H1 (cell line): Measurements from ENCODE around the gene RNF41. TPM values are rescaled to one million over a fixed set of nuclear protein-coding genes. Genes with fewer than 3 reads are reported as not detected.

ENCODE experiments used
- CTCF ChIA-PET: fragments of 300-600 bp; sonication (Branson Sonifier 250); formaldehyde crosslinking; loops from one replicate; lab custom pipeline; 2021; ENCODE audit not compliant: partially characterized antibody; lab: Charles Lee
- POLR2A ChIA-PET: fragments of 300-600 bp; sonication (Branson Sonifier 250); formaldehyde crosslinking; loops from one replicate; lab custom pipeline; 2021; ENCODE audit warnings: inconsistent platforms; ENCODE audit not compliant: partially characterized antibody; lab: Charles Lee
- DNase-seq, 2 experiments: peaks; one replicate each; pipeline versions ENCODE4 v3.0.0 to v3.0.0-alpha.2; 2010 to 2022; ENCODE audit warnings: low spot score in 2 of 2, low read depth in 1 of 2, mixed read lengths in 1 of 2
- FAIRE-seq: peaks from 2 replicates; lab custom pipeline; 2011; peaks lifted over from hg19 to GRCh38; lab: Jason Lieb, UNC
- H2AFZ ChIP-seq: 2 replicates; pipeline ENCODE4 v1.8.1; 2012; ENCODE audit warnings: low read length, inconsistent platforms
- H2AK5ac ChIP-seq: 2 replicates; pipeline ENCODE4 v1.6.1; 2013; ENCODE audit warnings: low read depth, low read length
- H2BK120ac ChIP-seq: replicated peaks from 2 replicates; pipeline ENCODE3; 2013; ENCODE audit warnings: low read depth, low read length, inconsistent platforms
- H2BK12ac ChIP-seq: 2 replicates; pipeline ENCODE4 v1.6.1; 2013; ENCODE audit warnings: low read depth, low read length
- H2BK15ac ChIP-seq: 2 replicates; pipeline ENCODE4 v1.6.1; 2013; ENCODE audit warnings: low read length
- H2BK20ac ChIP-seq: 2 replicates; pipeline ENCODE4 v1.6.1; 2013; ENCODE audit warnings: low read length
- H2BK5ac ChIP-seq: 2 replicates; pipeline ENCODE4 v1.6.1; 2013; ENCODE audit warnings: low read depth, low read length
- H3K14ac ChIP-seq: 2 replicates; pipeline ENCODE4 v1.6.1; 2013; ENCODE audit warnings: inconsistent platforms; ENCODE audit not compliant: insufficient read length
- H3K18ac ChIP-seq: 2 replicates; pipeline ENCODE4 v1.6.1; 2013; ENCODE audit warnings: low read length; ENCODE audit errors: extremely low read depth
- H3K23ac ChIP-seq: 2 replicates; pipeline ENCODE4 v1.6.1; 2013; ENCODE audit warnings: inconsistent platforms; ENCODE audit not compliant: insufficient read length
- H3K23me2 ChIP-seq: 2 replicates; pipeline ENCODE4 v1.6.1; 2013; ENCODE audit warnings: low read depth, low read length
- H3K27ac ChIP-seq: 2 replicates; pipeline ENCODE4 v1.6.1; 2011; ENCODE audit warnings: low read depth, low read length, inconsistent platforms
- H3K27me3 ChIP-seq, 4 experiments: replicated peaks in 1 of 4; 1 replicate in 1 of 4; 2 replicates in 3 of 4; pipeline versions ENCODE4 v1.6.1 to v1.8.1; 2011 to 2013; ENCODE audit warnings: low read length in 3 of 4, mild to moderate bottlenecking in 3 of 4, inconsistent platforms in 2 of 4, mixed read lengths in 2 of 4, moderate library complexity in 1 of 4; ENCODE audit not compliant: control insufficient read depth in 3 of 4, insufficient read depth in 3 of 4; ENCODE audit errors: extremely low read depth in 1 of 4
- H3K36me3 ChIP-seq, 4 experiments: 2 replicates each; pipeline versions ENCODE4 v1.6.1 to v1.8.1; 2011 to 2013; ENCODE audit warnings: mild to moderate bottlenecking in 4 of 4, low read length in 3 of 4, moderate library complexity in 2 of 4, control low read depth in 1 of 4, inconsistent platforms in 1 of 4; ENCODE audit not compliant: insufficient read depth in 4 of 4, control insufficient read depth in 2 of 4
- H3K4ac ChIP-seq: replicated peaks from 2 replicates; pipeline ENCODE3; 2013; ENCODE audit warnings: low read length, low read depth, mixed read lengths, inconsistent platforms; ENCODE audit not compliant: insufficient read length
- H3K4me1 ChIP-seq, 4 experiments: replicated peaks in 1 of 4; 1 replicate in 1 of 4; 2 replicates in 3 of 4; pipeline versions ENCODE4 v1.6.1 to v1.8.1; 2011 to 2013; ENCODE audit warnings: low read length in 3 of 4, inconsistent platforms in 2 of 4, mixed read lengths in 1 of 4; ENCODE audit not compliant: insufficient read depth in 4 of 4, control insufficient read depth in 3 of 4
- H3K4me2 ChIP-seq, 2 experiments: 2 replicates each; pipeline versions ENCODE4 v1.6.1 to v1.8.1; 2011 to 2013; ENCODE audit warnings: low read depth in 2 of 2, low read length in 2 of 2, control low read depth in 1 of 2, inconsistent platforms in 1 of 2, mild to moderate bottlenecking in 1 of 2; ENCODE audit not compliant: insufficient read depth in 1 of 2
- H3K4me3 ChIP-seq, 4 experiments: fragments of 200-600, 300-600 bp in 1 of 4; sonication (generic), shearing (Covaris generic), sonication (Bioruptor Twin) in 1 of 4; 2 replicates each; pipeline versions ENCODE4 v1.5.1 to v1.8.1; 2011 to 2016; ENCODE audit warnings: low read length in 4 of 4, low read depth in 3 of 4, control low read depth in 2 of 4, inconsistent platforms in 2 of 4, mild to moderate bottlenecking in 2 of 4, mixed read lengths in 1 of 4, moderate library complexity in 1 of 4; ENCODE audit not compliant: insufficient read depth in 2 of 4; ENCODE audit errors: extremely low read depth in 1 of 4
- H3K56ac ChIP-seq: replicated peaks from 2 replicates; pipeline ENCODE3; 2013; ENCODE audit warnings: low read depth, mild to moderate bottlenecking, mixed read lengths, low read length, inconsistent platforms; ENCODE audit not compliant: insufficient read length
- H3K79me1 ChIP-seq: 2 replicates; pipeline ENCODE4 v1.6.1; 2013; ENCODE audit warnings: low read depth, low read length, control low read depth
- H3K79me2 ChIP-seq, 2 experiments: 2 replicates each; pipeline versions ENCODE4 v1.6.1 to v1.8.1; 2012 to 2013; ENCODE audit warnings: low read length in 2 of 2, mild to moderate bottlenecking in 2 of 2, inconsistent platforms in 1 of 2; ENCODE audit not compliant: insufficient read depth in 2 of 2, control insufficient read depth in 1 of 2
- H3K9ac ChIP-seq, 4 experiments: replicated peaks in 1 of 4; 1 replicate in 1 of 4; 2 replicates in 3 of 4; pipeline versions ENCODE4 v1.6.1 to v1.8.1; 2011 to 2013; ENCODE audit warnings: low read depth in 3 of 4, low read length in 3 of 4, control low read depth in 2 of 4, mild to moderate bottlenecking in 2 of 4, moderate library complexity in 2 of 4, inconsistent platforms in 1 of 4; ENCODE audit errors: extremely low read depth in 1 of 4
- H3K9me3 ChIP-seq, 2 experiments: 2 replicates each; pipeline versions ENCODE4 v1.6.1 to v1.8.1; 2012 to 2013; ENCODE audit warnings: mild to moderate bottlenecking in 2 of 2, moderate library complexity in 2 of 2, control low read depth in 1 of 2, inconsistent platforms in 1 of 2, low read depth in 1 of 2, low read length in 1 of 2, mixed read lengths in 1 of 2; ENCODE audit not compliant: insufficient read depth in 2 of 2
- H4K20me1 ChIP-seq, 2 experiments: replicated peaks in 1 of 2; 2 replicates each; pipeline versions ENCODE3 to v1.8.1; 2011 to 2013; ENCODE audit warnings: inconsistent platforms in 2 of 2, low read length in 2 of 2, mild to moderate bottlenecking in 1 of 2; ENCODE audit not compliant: insufficient read depth in 2 of 2, control insufficient read depth in 1 of 2
- H4K5ac ChIP-seq: 2 replicates; pipeline ENCODE4 v1.6.1; 2013; ENCODE audit warnings: low read length, low read depth, mixed read lengths, inconsistent platforms; ENCODE audit not compliant: insufficient read length
- H4K8ac ChIP-seq: 2 replicates; pipeline ENCODE4 v1.8.0; 2013; ENCODE audit warnings: mild to moderate bottlenecking, moderate library complexity, low read length, inconsistent platforms; ENCODE audit not compliant: insufficient read depth; ENCODE audit errors: extremely low read depth
- H4K91ac ChIP-seq: replicated peaks from 2 replicates; pipeline ENCODE3; 2013; ENCODE audit warnings: low read length, mixed read lengths, inconsistent platforms; ENCODE audit not compliant: insufficient read length
- ATF3 ChIP-seq: IDR thresholded peaks from 2 replicates; pipeline ENCODE4 v1.6.1; 2011; ENCODE audit warnings: low read depth, mild to moderate bottlenecking, low read length; ENCODE audit not compliant: insufficient read depth
- CBX5 ChIP-seq: fragments of 300-800, 300-1000 bp; sonication (generic); IDR thresholded peaks from 2 replicates; pipeline ENCODE4 v1.7.1; 2016; ENCODE audit warnings: antibody characterized with exemption, low read length, low read depth
- JUN ChIP-seq: IDR thresholded peaks from 2 replicates; pipeline ENCODE4 v1.6.1; 2011; ENCODE audit warnings: low read depth, mild to moderate bottlenecking, improper control_type of control experiment, low read length
- KDM4A ChIP-seq: IDR thresholded peaks from one replicate; pipeline ENCODE4 v1.7.1; 2012; ENCODE audit warnings: low read depth, mild to moderate bottlenecking, moderate library complexity, low read length, inconsistent platforms; ENCODE audit not compliant: severe bottlenecking
- SIX5 ChIP-seq: IDR thresholded peaks from 2 replicates; pipeline ENCODE4 v1.6.1; 2011; ENCODE audit warnings: mild to moderate bottlenecking, low read depth, low read length
- SP1 ChIP-seq: IDR thresholded peaks from 2 replicates; pipeline ENCODE4 v1.6.1; 2011; ENCODE audit warnings: low read depth, low read length
- polyA plus RNA-seq, 7 experiments: library from polyadenylated mRNA; depleted of rRNA in 3 of 7; stranded (reverse) in 5 of 7; unstranded in 2 of 7; fragments of >200 nt in 5 of 7; fragments of 200-250 nt in 2 of 7; gene quantifications; 1 replicate in 5 of 7; 2 replicates in 1 of 7; 4 replicates in 1 of 7; pipeline versions ENCODE4 v1.2.1 to v1.2.3, GENCODE V29; 2011 to 2013; ENCODE audit warnings: missing spikeins in 2 of 7, mixed read lengths in 2 of 7
- total RNA-seq: library from RNA; stranded (reverse); fragmentation: NEBNext Ultra II Directional; extraction: Animal tissue kit (Norgen Biotek cat#: 25700); gene quantifications from 2 replicates; pipeline ENCODE4 v1.2.1, GENCODE V29; 2021

The RNF41 gene
- total and polyA plus RNA-seq, 2 of the 8 experiments (the other 6 are each of a cell fraction or from before 2014, with no cell fraction given): 55.5 to 98.6 TPM

- no peaks in the 10 kb centered on the region for H3K9me3 ChIP-seq
- no peak overlapping the region for H4K5ac ChIP-seq
- no peak overlapping the region for H2BK15ac ChIP-seq
- no peak overlapping the region for H2BK20ac ChIP-seq
- no peak overlapping the region for H3K23ac ChIP-seq
- H3K4me3 ChIP-seq: no peak overlapping the region
- H3K27me3 ChIP-seq: no peaks in the 10 kb centered on the region
- H2BK5ac ChIP-seq: no peak overlapping the region
- no peaks in the 10 kb centered on the region for H3K79me1 ChIP-seq
- no peak overlapping the region for H3K14ac ChIP-seq
- H2AFZ ChIP-seq: no peak overlapping the region
- H4K8ac ChIP-seq: no peak overlapping the region
- H3K4ac ChIP-seq: no peak overlapping the region
- no peak overlapping the region for H2AK5ac ChIP-seq
- H3K4me1 ChIP-seq: no peaks in the 10 kb centered on the region
- H4K20me1 ChIP-seq: no peaks in the 10 kb centered on the region
- no peak overlapping the region for H2BK12ac ChIP-seq
- no peak overlapping the region for H3K9ac ChIP-seq
- no peak overlapping the region for H2BK120ac ChIP-seq
- ChIA-PET CTCF (interaction anchor here (0.7 to 12.3 kb wide), 12 partner anchors 8 to 310 kb away, joined by 3 to 111 read pairs (median 8); partner anchors contain the start of genes ANKRD52, COQ10A, RNF41 and SLC39A5), POLR2A (interaction anchor here (0.6 to 17.4 kb wide), 16 partner anchors 8 to 1296 kb away, joined by 3 to 203 read pairs (median 5); partner anchors contain the start of genes ANKRD52, MYL6, RNF41 and SMARCC2)
- peaks cover 16 to 37% (median 26%) of the 10 kb centered on the region in 4 experiments for H3K36me3 ChIP-seq
- H3K23me2 ChIP-seq: no peaks in the 10 kb centered on the region
- no peak overlapping the region for H3K56ac ChIP-seq
- no peak overlapping the region for H4K91ac ChIP-seq
- H3K4me2 ChIP-seq: no peak overlapping the region
- no peak overlapping the region for H3K18ac ChIP-seq
- FAIRE-seq (no peak), DNase-seq (no peak)
- H3K27ac ChIP-seq: no peak overlapping the region
- H3K79me2 ChIP-seq: no peaks in the 10 kb centered on the region
- no peak for TF ChIP-seq SIX5
- TF ChIP-seq SP1: no peak
- TF ChIP-seq CBX5: no peak
- no peak for TF ChIP-seq JUN
- TF ChIP-seq ATF3: no peak
- TF ChIP-seq KDM4A: no peak
Measured at GRCh38 chr12:56204275-56204674, 17.4 kb downstream of the RNF41 start.
